ENCODE results near the gene PISD. TPM values are rescaled to one million over a fixed set of nuclear protein-coding genes. Genes with fewer than 3 reads are reported as not detected.

Gene PISD
- total and polyA plus RNA-seq, 10 donors = 27.6 to 108 (median 65.0) TPM

GRCh38 chr22:31653944-31654343, 8.1 kb downstream of the PISD start:
- intact Hi-C loops (cut with DNase I; ENCODE audit: low total_unique reads) = no loop called here
- H3K9me3 ChIP-seq = no peaks in the 10 kb centered on the region
- no peak for DNase-seq
- H3K36me3 ChIP-seq = peaks cover 0 to 24% (median 3%) of the 10 kb centered on the region in 6 donors
- no peaks in the 10 kb centered on the region for H3K27me3 ChIP-seq (replicated peaks in 1 of 7)
- WGBS, 5 donors = 85 to 92% (median 89%) methylated on average over 2 of the region's 2 CpGs
- H3K4me3 ChIP-seq = no peak overlapping the region
- no peak overlapping the region for H3K27ac ChIP-seq
- no peak for TF ChIP-seq POLR2A (IDR thresholded peaks at IDR 0.05)
- no peak for TF ChIP-seq POLR2AphosphoS5 (IDR thresholded peaks at IDR 0.05)
- TF ChIP-seq CTCF (IDR thresholded peaks at IDR 0.05 in 8 of 11, conservative IDR thresholded peaks at IDR 0.05 in 3 of 11) = no peak
- H3K4me1 ChIP-seq = peaks cover 3 to 57% (median 25%) of the 10 kb centered on the region in 6 donors

- H3K27me3 ChIP-seq (replicated peaks in 1 of 7) = no peaks in the 10 kb centered on the region
- no peak overlapping the region for H3K27ac ChIP-seq
- no peak overlapping the region for H3K4me3 ChIP-seq
- peaks cover 0 to 33% (median 9%) of the 10 kb centered on the region in 6 donors for H3K36me3 ChIP-seq
- WGBS, 5 donors = 75 to 83% (median 79%) methylated on average over 9 of the region's 9 CpGs
- H3K9me3 ChIP-seq = no peaks in the 10 kb centered on the region
- TF ChIP-seq CTCF (IDR thresholded peaks at IDR 0.05 in 8 of 11, conservative IDR thresholded peaks at IDR 0.05 in 3 of 11) (no peak), POLR2A (IDR thresholded peaks at IDR 0.05) (no peak), POLR2AphosphoS5 (IDR thresholded peaks at IDR 0.05) (no peak)
- DNase-seq = no peak
- intact Hi-C loops (cut with DNase I; ENCODE audit: low total_unique reads) = no loop called here
- peaks cover 3 to 57% (median 25%) of the 10 kb centered on the region in 6 donors for H3K4me1 ChIP-seq
Observed at GRCh38 chr22:31652911-31653684, 8.9 kb downstream of the PISD start.

- Histone ChIP-seq H3K27ac (peak overlapping the region in 2 of 8 donors; percentile 2 to 26), H3K4me3 (no peak overlapping the region), H3K36me3 (peaks cover 0 to 38% (median 18%) of the 10 kb centered on the region in 6 donors), H3K27me3 (replicated peaks in 1 of 7) (no peaks in the 10 kb centered on the region), H3K9me3 (no peaks in the 10 kb centered on the region), H3K4me1 (peaks cover 3 to 57% (median 25%) of the 10 kb centered on the region in 6 donors)
- TF ChIP-seq POLR2AphosphoS5 (IDR thresholded peaks at IDR 0.05) (no peak), POLR2A (IDR thresholded peaks at IDR 0.05) (no peak), CTCF (IDR thresholded peaks at IDR 0.05 in 8 of 11, conservative IDR thresholded peaks at IDR 0.05 in 3 of 11) (no peak)
- DNase-seq = no peak
- intact Hi-C loops (cut with DNase I; ENCODE audit: low total_unique reads) = no loop called here
- 74 to 83% (median 79%) methylated on average over 9 of the region's 9 CpGs for WGBS, 5 donors
Observed at GRCh38 chr22:31652088-31652487, 9.9 kb downstream of the PISD start.

- no peaks in the 10 kb centered on the region for H3K9me3 ChIP-seq
- no peaks in the 10 kb centered on the region for H3K27me3 ChIP-seq (replicated peaks in 1 of 7)
- H3K36me3 ChIP-seq = peaks cover 0 to 42% (median 22%) of the 10 kb centered on the region in 6 donors
- intact Hi-C loops (cut with DNase I; ENCODE audit: low total_unique reads) = no loop called here
- no peak overlapping the region for H3K4me3 ChIP-seq
- WGBS, 5 donors = 62 to 78% (median 71%) methylated on average over 4 of the region's 4 CpGs
- H3K27ac ChIP-seq = peak overlapping the region in 2 of 8 donors; percentile 2 to 26
- H3K4me1 ChIP-seq = peaks cover 3 to 57% (median 25%) of the 10 kb centered on the region in 6 donors
- DNase-seq = no peak
- TF ChIP-seq CTCF (IDR thresholded peaks at IDR 0.05 in 8 of 11, conservative IDR thresholded peaks at IDR 0.05 in 3 of 11) (no peak), POLR2AphosphoS5 (IDR thresholded peaks at IDR 0.05) (no peak), POLR2A (IDR thresholded peaks at IDR 0.05) (no peak)
Observed at GRCh38 chr22:31651664-31652063, 10.4 kb downstream of the PISD start.
